Glomerular endothelial cell (primary cell): ENCODE results near the gene SLC25A25. TPM values are rescaled to one million over a fixed set of nuclear protein-coding genes. Genes with fewer than 3 reads are reported as not detected.

Experiments used
- total RNA-seq: library from RNA; depleted of rRNA; stranded (reverse); fragments of >200 nt; gene quantifications from 2 replicates; pipeline ENCODE4 v1.2.3, GENCODE V29; 2015

Gene SLC25A25
- total RNA-seq, 1 donor from 2014 or later, result 24.1 TPM

Other genes with a start within 250 kb of the SLC25A25 start
- gene ENG, start 213.6 kb upstream of the SLC25A25 start, total RNA-seq, result 469 and 565 TPM in 2 replicates
- 80.6 and 88.4 TPM in 2 replicates for gene AK1, start 190.6 kb upstream of the SLC25A25 start, total RNA-seq
- gene ST6GALNAC6, start 168.6 kb upstream of the SLC25A25 start, total RNA-seq, result 70.4 and 72.0 TPM in 2 replicates
- 59.7 and 80.3 TPM in 2 replicates for gene ST6GALNAC4, start 151.2 kb upstream of the SLC25A25 start, total RNA-seq
- gene PIP5KL1, start 137.5 kb upstream of the SLC25A25 start, total RNA-seq, result 3.0 and 3.9 TPM in 2 replicates
- 19.7 and 28.6 TPM in 2 replicates for gene DPM2, start 130.4 kb upstream of the SLC25A25 start, total RNA-seq
- gene EEIG1, start 87.2 kb upstream of the SLC25A25 start, total RNA-seq, result 29.6 TPM in 2 replicates
- 6.8 and 8.4 TPM in 2 replicates for gene NAIF1, start 912 bp upstream of the SLC25A25 start, total RNA-seq
- gene PTGES2, start 59.5 kb downstream of the SLC25A25 start, total RNA-seq, result 63.4 and 68.6 TPM in 2 replicates
- gene LCN2, start 81.2 kb downstream of the SLC25A25 start, total RNA-seq, result not detected in 2 replicates
- gene BBLN, start 92.0 kb downstream of the SLC25A25 start, total RNA-seq, result 274 and 308 TPM in 2 replicates
- gene CIZ1, start 123.3 kb downstream of the SLC25A25 start, total RNA-seq, result 68.1 and 69.4 TPM in 2 replicates
- 2.7 and 7.9 TPM in 2 replicates for gene DNM1, start 135.1 kb downstream of the SLC25A25 start, total RNA-seq
- 62.4 and 138 TPM in 2 replicates for gene GOLGA2, start 207.8 kb downstream of the SLC25A25 start, total RNA-seq
- gene SWI5, start 208.0 kb downstream of the SLC25A25 start, total RNA-seq, result 28.4 and 37.8 TPM in 2 replicates